ENCODE data around the gene URGCP.
"Not testable (repeated sequence)": the region's sequence is repeated elsewhere in the genome, so short reads cannot be mapped to it uniquely, and the experiment has no call there.

Gene URGCP

DNA sequence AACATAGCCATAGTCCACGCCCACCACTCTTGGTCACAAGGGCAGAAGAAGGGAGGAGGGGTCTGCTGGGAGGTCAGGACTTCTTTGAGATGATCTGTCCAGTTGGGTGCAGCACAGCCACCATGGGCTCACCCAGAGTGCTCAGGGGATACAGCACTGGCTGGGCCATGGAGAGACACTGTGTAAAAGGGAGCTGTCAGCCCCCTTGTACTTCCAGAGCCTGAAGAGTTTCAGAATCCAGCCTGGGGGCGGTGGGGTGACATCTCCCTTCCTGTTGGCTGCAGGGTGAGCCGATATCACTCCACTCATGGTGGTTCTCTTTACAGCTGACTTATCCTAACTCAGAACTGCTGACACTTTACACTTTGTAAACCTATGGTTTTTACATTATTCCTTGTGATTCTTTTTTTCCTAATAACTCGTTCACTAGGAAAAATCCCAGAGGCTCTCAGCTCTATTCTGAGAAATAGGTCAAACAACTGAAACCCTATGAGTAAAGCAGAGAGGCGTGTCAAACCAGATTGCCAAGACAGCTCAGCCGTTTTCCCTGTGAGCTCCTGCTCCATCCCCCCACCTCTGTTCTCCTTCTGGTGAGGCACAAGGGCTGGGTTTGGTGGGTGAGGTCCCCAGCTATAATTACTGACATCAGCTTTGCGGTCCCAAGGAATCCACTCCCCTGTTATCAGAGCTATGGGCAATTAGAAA, 33.8 kb downstream of the URGCP start:
- no peak for DNase-seq (ENCODE audit: low read depth)

- DNase-seq (ENCODE audit: low read depth) = no peak
Measured at GRCh38 chr7:43871064-43871463, 35.3 kb downstream of the URGCP start.

DNA sequence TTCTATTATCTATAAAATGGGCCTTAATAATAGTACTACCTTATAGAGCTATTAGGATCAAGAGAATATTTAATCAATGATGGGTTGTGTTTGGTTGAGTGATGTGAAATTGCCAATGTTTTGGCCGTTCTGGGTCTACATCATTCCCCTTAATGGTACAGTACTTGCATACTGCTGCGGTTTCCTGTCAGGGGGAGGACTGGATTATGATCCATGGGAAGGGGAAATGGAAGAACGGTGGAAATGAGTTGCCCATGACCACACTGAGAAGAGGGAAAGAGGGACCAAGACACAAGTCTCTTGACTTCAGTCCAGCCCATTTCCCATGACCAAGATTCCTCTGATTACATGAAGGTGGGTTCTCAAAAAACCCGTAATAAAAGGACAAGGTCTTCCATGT, 36.1 kb downstream of the URGCP start:
- no peak for DNase-seq (ENCODE audit: low read depth)

GRCh38 chr7:43869867-43870240, 36.5 kb downstream of the URGCP start:
- DNase-seq (ENCODE audit: low read depth) = no peak

GRCh38 chr7:43869006-43869866, 37.2 kb downstream of the URGCP start, which contains the start of gene MRPS24:
Gene MRPS24 (minus strand): TSS chr7:43869517. CDS start chr7:43869495, 22 bp downstream.
- DNase-seq (ENCODE audit: low read depth) = peak; percentile 93

DNA sequence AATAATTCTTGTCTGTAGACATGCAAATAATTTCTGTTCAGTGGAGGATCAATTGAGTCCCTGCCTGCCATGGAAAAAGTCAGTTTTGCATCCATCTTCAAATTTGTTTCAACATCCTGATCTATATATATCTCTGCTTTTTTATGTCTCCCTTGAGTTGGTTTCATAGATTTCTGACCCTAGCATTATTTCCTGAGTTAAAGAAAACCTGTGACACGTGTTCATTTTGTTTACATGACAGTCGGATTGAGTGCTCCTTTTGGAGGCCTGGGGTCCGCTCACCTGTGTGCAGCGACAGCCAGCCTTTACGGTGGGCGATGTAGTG, 37.8 kb downstream of the URGCP start:
- DNase-seq (ENCODE audit: low read depth) = no peak

DNA sequence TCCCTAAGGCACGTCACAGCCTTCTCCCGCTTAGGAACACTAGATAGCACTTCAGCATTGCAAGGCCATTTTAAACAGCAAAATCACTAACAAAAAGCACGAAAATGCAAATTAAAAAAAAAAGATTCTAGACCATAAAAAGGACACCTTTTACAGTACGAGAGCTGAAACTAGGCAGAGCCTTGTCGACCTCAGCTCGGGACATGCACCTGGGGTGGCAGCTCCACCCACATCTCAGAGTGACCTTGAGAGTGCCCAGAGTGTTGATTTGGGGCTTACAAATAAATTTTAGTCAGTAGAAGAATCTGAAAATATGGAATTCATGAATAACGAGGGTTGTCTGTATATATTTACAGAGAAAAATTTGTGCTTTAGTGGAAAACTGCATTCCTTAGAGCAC, 38.2 kb downstream of the URGCP start:
- DNase-seq (ENCODE audit: low read depth) = no peak

DNA sequence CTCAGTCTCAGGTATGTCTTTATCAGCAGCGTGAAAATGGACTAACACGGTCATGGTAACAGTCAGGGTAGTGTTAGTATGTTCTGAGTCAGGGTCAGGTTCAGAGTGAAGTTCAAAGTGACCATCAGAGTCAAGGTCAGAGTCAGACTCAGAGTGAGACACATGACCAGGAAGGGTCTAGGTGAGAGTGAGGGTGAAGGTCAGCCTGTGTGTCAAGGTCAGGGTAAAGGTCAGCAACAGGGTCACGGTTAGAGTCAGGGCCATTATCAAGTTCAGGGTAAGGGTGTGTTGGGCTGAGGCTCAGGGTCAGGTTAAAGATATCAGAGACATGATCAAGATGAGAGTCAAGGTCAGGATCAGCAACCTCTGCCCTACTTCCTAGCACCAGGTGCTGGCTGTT, 41.1 kb downstream of the URGCP start:
- DNase-seq (ENCODE audit: low read depth) = no peak

DNA sequence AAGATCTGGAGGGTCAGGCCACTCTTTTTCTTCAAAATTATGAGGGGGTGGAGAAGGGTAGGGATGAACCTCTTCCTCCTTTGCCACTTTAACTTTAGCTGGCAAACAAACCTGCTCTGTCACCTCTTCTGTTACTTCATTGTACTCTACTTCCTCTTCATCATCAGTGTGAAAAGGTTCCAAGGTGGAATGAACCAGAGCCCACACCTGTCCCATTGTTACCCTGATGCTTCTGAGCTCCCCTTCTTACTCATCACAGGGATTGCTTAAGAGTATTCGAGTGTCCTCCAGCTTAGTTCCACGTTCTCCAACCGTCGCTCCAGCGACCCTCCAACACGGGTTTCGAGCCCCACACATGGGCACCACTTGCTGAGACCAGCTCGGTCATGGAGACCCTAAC, 42.3 kb downstream of the URGCP start:
- no peak for DNase-seq (ENCODE audit: low read depth)

- no peak for DNase-seq (ENCODE audit: low read depth)
Measured at GRCh38 chr7:43856996-43857395, 49.4 kb downstream of the URGCP start.

GRCh38 chr7:43856316-43856715, 50.1 kb downstream of the URGCP start:
- no peak for DNase-seq (ENCODE audit: low read depth)

GRCh38 chr7:43855176-43855575, 51.2 kb downstream of the URGCP start:
- no peak for DNase-seq (ENCODE audit: low read depth)

- DNase-seq (ENCODE audit: low read depth) = no peak
Measured at GRCh38 chr7:43851805-43852204, 54.6 kb downstream of the URGCP start.

DNA sequence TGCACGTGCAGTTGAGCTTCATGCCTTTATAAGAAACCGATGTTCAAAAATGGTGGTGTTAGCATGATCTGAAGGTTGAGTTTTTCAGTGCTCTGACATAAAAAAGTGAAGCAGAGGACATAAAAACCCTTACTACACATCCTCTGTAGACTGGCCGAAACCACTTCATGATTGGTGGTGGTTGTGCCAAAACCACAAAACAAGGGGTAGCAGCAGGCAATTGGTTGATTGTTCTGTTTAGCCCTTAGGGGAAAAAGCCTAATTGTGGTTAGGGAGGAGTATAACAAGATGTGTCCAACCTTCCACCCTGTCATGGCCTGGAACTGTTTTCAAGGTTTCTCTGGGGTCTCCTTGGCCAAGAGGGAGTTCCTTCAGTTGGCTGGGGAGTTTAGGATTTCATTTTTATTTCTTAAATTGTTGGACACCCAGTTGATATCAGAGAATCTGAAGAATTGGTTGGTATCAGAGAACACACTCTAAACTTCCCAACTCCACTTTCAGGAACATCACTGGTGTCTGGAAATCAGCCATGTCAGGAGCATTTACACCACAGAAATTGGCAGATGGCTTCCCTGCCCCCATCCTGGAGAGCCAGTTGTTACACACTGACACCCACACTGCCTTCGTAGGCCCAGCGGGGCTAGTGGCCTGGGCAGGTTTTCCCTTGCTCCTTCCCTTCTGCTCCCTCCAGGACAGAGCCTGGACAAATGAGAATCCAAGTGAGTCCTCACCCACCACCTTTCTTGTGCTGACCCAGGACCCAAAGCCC, 55.9 kb downstream of the URGCP start:
- DNase-seq (ENCODE audit: low read depth) = no peak

DNA sequence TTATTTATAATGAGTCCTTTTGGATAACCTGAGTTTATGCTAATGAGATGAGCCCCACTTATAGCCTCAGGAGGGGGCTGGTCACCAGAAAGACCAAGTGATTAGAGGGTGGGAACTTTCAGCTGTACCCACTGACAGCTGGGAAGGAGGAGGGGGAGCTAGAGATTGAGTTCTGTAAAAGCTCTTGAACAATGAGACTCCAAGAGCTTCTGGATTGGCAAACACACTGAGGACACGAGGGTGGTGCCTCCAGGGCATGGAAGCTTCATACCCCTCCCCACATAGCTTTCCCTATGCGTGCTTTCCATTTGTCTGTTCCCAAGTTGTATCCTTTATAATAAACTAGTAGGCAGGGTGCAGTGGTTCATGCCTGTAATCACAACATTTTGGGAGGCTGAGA, 57.3 kb downstream of the URGCP start:
- DNase-seq (ENCODE audit: low read depth) = no peak

DNA sequence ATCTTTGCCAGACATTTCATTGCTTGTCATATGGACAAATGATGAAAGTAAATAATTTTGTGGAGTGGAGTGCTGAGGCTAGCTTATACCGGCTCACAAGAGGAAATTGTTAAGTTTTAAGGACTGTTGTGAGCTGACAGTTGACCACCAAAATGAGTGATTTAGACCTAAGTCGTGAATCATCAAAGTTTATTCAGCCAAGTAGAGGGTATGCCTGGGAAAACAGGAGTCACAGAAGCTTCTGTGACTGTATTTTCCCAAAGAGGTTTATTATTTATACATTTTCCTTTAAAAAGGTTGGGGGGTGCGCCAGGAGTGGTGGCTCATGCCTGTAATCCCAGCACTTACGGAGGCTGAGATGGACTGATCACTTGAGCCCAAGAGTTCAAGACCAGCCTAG, 58.9 kb downstream of the URGCP start:
- DNase-seq (ENCODE audit: low read depth) = no peak

GRCh38 chr7:43844662-43845061, 61.7 kb downstream of the URGCP start:
- no peak for DNase-seq (ENCODE audit: low read depth)

- DNase-seq (ENCODE audit: low read depth) = no peak
Measured at GRCh38 chr7:43844257-43844656, 62.1 kb downstream of the URGCP start.

GRCh38 chr7:43843296-43843695, 63.1 kb downstream of the URGCP start:
- no peak for DNase-seq (ENCODE audit: low read depth)

- no peak for DNase-seq (ENCODE audit: low read depth)
Measured at GRCh38 chr7:43838201-43838658, 68.2 kb downstream of the URGCP start.

GRCh38 chr7:43834463-43835251, 71.7 kb downstream of the URGCP start:
- DNase-seq (ENCODE audit: low read depth) = no peak

DNA sequence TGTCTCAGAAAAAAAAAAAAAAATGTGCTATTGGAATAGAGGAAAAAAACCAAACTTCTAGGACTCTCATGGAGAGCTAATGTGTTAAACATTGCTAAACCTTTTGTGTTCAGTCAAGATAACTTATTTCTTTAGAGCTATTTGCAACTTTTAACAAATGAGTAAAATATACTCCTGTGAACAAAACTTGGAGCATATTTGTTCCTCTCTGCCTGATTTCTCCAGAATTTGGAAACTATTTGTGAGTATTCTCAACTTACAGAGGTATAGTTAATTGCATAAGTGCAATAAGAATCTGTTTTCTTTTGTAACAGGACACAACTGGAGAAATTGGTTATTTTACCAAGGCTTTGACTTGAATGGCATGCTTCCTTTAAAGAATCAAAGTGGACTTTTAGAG, 75.5 kb downstream of the URGCP start:
- not testable (repeated sequence) for DNase-seq (ENCODE audit: low read depth)

Measured in stimulated activated CD8-positive, alpha-beta memory T cell treated with anti-CD3 and anti-CD28 coated beads, Interleukin-4, amount 100 ng/mL, for 24 hours (primary cell).